ENCODE results near the gene INTS11. TPM values are rescaled to one million over a fixed set of nuclear protein-coding genes. Genes with fewer than 3 reads are reported as not detected.

The INTS11 gene
- total RNA-seq, 1 experiment from 2014 or later, result 139 TPM

DNA sequence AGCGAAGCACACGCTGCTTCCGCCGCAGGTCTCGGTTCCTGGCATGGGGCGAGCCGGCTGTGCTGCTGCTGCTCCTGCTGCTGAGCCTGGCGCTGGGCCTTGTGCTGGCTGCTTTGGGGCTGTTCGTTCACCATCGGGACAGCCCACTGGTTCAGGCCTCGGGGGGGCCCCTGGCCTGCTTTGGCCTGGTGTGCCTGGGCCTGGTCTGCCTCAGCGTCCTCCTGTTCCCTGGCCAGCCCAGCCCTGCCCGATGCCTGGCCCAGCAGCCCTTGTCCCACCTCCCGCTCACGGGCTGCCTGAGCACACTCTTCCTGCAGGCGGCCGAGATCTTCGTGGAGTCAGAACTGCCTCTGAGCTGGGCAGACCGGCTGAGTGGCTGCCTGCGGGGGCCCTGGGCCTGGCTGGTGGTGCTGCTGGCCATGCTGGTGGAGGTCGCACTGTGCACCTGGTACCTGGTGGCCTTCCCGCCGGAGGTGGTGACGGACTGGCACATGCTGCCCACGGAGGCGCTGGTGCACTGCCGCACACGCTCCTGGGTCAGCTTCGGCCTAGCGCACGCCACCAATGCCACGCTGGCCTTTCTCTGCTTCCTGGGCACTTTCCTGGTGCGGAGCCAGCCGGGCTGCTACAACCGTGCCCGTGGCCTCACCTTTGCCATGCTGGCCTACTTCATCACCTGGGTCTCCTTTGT, 9.2 kb upstream of the INTS11 start:
- no CpG with 5 or more reads among the region's 36 CpGs for WGBS (ENCODE audit: extremely low coverage, insufficient read length, low lambda C conversion rate)
- peaks cover 1% of the 10 kb centered on the region; the same call in 1 of the 2 replicates for H3K27me3 Mint-ChIP-seq (ENCODE audit: low read depth)
- DNase-seq, result no peak

More for the DNA sequence above, 9.2 kb upstream of the INTS11 start:
- Mint-ChIP-seq H3K36me3 (ENCODE audit: insufficient read depth in 1 of 3, low read depth in 3 of 3) (peaks cover under 1 to 7% (median 2%) of the 10 kb centered on the region in 3 experiments; a peak in 5 of 7 replicates), H3K27ac (no peak overlapping the region), H3K9me3 (no peaks in the 10 kb centered on the region), H3K4me3 (no peak overlapping the region), H3K4me1 (no peaks in the 10 kb centered on the region)
- no peak overlapping the region for H2BK5ac ChIP-seq (ENCODE audit: insufficient read length, low read length)
- no peak overlapping the region for H2BK20ac ChIP-seq (ENCODE audit: low read depth, low read length, poor library complexity, severe bottlenecking)
- H3K79me2 ChIP-seq (ENCODE audit: insufficient read depth, low read length), result no peaks in the 10 kb centered on the region
- H3K4ac ChIP-seq (ENCODE audit: low read depth, low read length), result no peak overlapping the region
- no peak overlapping the region for H3T11ph ChIP-seq (ENCODE audit: low read length)
- no peak overlapping the region for H4K91ac ChIP-seq (ENCODE audit: insufficient read length, low read depth, low read length)
- H3K4me1 ChIP-seq (ENCODE audit: insufficient read depth, low read length), result no peaks in the 10 kb centered on the region
- H3K18ac ChIP-seq (ENCODE audit: insufficient read length, low read depth, low read length), result no peak overlapping the region
- H2BK120ac ChIP-seq (ENCODE audit: low read depth, low read length, poor library complexity, severe bottlenecking), result no peak overlapping the region
- no peak overlapping the region for H2AK5ac ChIP-seq (ENCODE audit: insufficient read length, low read length)
- H4K8ac ChIP-seq (replicated peaks; ENCODE audit: insufficient read length, low read depth, low read length), result no peak overlapping the region
- H3K23ac ChIP-seq (ENCODE audit: insufficient read length, low read depth, low read length), result no peak overlapping the region
- H3K4me2 ChIP-seq (ENCODE audit: insufficient read depth, insufficient read length, low read length), result no peak overlapping the region
- no peak overlapping the region for H3K14ac ChIP-seq (ENCODE audit: insufficient read depth, low read length)
- H2BK12ac ChIP-seq (ENCODE audit: insufficient read length, low read depth, low read length), result no peak overlapping the region
- no peaks in the 10 kb centered on the region for H3K23me2 ChIP-seq (ENCODE audit: insufficient read length, low read depth, low read length, poor library complexity, severe bottlenecking)
- H2AFZ ChIP-seq (ENCODE audit: low read length), result no peak overlapping the region
- no peak overlapping the region for H3K9ac ChIP-seq (ENCODE audit: extremely low read depth, insufficient read length, low read length)
- H3K27ac ChIP-seq (ENCODE audit: insufficient read length, low read depth, low read length), result no peak overlapping the region
- no peaks in the 10 kb centered on the region for H4K20me1 ChIP-seq (ENCODE audit: control insufficient read depth, insufficient read depth, insufficient read length)
- H3K56ac ChIP-seq (ENCODE audit: insufficient read length, low read depth, low read length), result no peak overlapping the region
- no peak overlapping the region for H2BK15ac ChIP-seq (ENCODE audit: low read depth, low read length)
- no peak overlapping the region for H4K5ac ChIP-seq (ENCODE audit: insufficient read length, low read depth, low read length)
- TF ChIP-seq, protein P1, sequence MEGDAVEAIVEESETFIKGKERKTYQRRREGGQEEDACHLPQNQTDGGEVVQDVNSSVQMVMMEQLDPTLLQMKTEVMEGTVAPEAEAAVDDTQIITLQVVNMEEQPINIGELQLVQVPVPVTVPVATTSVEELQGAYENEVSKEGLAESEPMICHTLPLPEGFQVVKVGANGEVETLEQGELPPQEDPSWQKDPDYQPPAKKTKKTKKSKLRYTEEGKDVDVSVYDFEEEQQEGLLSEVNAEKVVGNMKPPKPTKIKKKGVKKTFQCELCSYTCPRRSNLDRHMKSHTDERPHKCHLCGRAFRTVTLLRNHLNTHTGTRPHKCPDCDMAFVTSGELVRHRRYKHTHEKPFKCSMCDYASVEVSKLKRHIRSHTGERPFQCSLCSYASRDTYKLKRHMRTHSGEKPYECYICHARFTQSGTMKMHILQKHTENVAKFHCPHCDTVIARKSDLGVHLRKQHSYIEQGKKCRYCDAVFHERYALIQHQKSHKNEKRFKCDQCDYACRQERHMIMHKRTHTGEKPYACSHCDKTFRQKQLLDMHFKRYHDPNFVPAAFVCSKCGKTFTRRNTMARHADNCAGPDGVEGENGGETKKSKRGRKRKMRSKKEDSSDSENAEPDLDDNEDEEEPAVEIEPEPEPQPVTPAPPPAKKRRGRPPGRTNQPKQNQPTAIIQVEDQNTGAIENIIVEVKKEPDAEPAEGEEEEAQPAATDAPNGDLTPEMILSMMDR (conservative IDR thresholded peaks at IDR 0.05), result no peak
- H3K27me3 ChIP-seq (ENCODE audit: insufficient read depth, low read length), result no peaks in the 10 kb centered on the region
- H3K9me3 ChIP-seq (ENCODE audit: control insufficient read depth, low read depth, low read length), result no peaks in the 10 kb centered on the region
- no peaks in the 10 kb centered on the region for H3K79me1 ChIP-seq (ENCODE audit: insufficient read depth, low read depth, low read length, poor library complexity, severe bottlenecking)
